HG02938 (cell line): Measurements from ENCODE around the gene EFNB2.

Experiments
- ATAC-seq: cut with Tn5 transposase; IDR thresholded peaks from one replicate; pipeline ENCODE4 v1.9.1; 2021; ENCODE audit warnings: mild to moderate bottlenecking, moderate library complexity; ENCODE audit not compliant: unreplicated experiment

EFNB2 gene

GRCh38 chr13:106455777-106456176, 79.7 kb downstream of the EFNB2 start:
- ATAC-seq, result no peak

DNA sequence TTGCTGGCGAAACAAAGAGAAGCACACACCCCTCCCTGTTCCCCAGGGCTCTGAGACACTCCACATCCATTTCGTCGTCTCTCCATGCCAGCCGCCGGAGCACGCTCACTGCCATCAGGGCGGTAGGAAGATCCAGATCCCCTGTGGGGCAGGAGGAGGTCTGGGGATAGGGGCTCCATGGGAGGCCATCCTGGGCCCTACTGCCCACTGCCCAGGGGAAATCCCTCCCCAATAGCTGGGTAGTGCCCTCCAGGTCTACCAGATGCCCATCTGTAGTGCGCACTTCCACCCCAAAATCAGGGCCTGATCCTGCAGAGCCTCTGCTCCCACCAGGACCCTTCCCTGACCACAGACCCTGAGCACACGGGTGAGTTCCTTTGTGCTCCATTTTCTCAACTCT, 80.3 kb downstream of the EFNB2 start:
- no peak for ATAC-seq

- no peak for ATAC-seq
Observed at GRCh38 chr13:106453101-106453500, 82.4 kb downstream of the EFNB2 start.

GRCh38 chr13:106450991-106451390, 84.5 kb downstream of the EFNB2 start:
- no peak for ATAC-seq

GRCh38 chr13:106449096-106449495, 86.4 kb downstream of the EFNB2 start:
- no peak for ATAC-seq

DNA sequence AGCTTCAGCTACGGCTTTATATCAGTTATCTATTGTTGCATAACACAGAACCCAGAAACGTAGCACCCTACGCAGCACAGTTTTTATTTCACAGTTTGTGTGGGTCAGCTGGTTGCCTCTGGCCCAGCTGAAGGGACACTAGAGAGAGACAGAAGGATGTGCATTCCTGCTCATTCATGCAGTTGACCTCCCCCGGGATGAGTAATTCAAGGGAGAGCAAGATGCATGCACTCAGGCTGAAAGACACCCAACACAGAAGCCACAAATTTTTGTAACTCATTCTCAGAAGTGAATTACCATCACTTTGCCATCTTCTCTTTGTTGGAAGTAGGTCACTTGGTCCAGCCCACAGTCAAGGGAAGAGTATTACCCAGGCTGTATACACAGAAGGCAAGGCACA, 89.5 kb downstream of the EFNB2 start:
- no peak for ATAC-seq

DNA sequence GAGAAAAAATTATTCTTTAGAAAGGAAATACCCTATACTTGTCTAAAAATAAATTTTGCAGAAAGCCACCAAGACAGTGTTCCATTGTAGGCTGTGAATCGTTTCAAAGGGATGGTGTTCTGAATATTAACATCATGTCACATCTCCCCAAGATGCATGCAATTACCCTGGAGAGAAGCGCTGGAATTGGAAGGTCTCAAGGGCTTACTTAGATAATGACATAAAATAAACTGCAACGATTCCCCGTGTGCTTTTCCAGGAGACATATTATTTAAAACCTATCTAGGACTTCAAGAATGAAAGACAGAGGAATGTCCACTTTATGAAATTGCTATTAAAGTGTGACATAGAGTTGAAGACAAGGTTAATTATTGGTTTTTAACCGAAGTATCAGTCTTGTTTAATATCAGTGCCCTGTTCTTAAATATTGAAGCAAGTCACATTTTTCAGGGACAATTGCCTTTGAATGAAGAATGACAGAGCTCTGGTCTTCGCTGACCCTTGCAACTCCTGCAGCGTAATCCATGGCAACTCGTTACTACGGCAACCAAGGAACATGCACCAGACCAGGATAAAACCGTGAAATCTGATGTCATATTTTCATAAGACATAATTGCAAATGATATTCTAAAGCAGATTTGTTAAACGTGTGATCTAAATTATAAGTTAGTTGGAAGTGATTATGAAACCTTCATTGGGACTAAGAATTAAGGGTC, 91.7 kb downstream of the EFNB2 start:
- ATAC-seq, result no peak

GRCh38 chr13:106440866-106441265, 94.6 kb downstream of the EFNB2 start:
- no peak for ATAC-seq
